Glutamatergic neuron (in vitro differentiated cells): Measurements from ENCODE around the gene LAMTOR4. TPM values are rescaled to one million over a fixed set of nuclear protein-coding genes. Genes with fewer than 3 reads are reported as not detected.

Experiments used
- DNase-seq: peaks from one replicate; pipeline ENCODE4 v3.0.0; 2022
- H3K27ac Mint-ChIP-seq: one replicate; pipeline ENCODE4 v1.8.0; 2020; ENCODE audit warnings: mild to moderate bottlenecking, mixed read lengths, inconsistent platforms; ENCODE audit not compliant: unreplicated experiment
- H3K27me3 Mint-ChIP-seq: one replicate; pipeline ENCODE4 v1.8.0; 2020; ENCODE audit warnings: mild to moderate bottlenecking, moderate library complexity, mixed read lengths, inconsistent platforms; ENCODE audit not compliant: unreplicated experiment
- H3K36me3 Mint-ChIP-seq: one replicate; pipeline ENCODE4 v1.8.0; 2020; ENCODE audit warnings: mild to moderate bottlenecking, mixed read lengths, inconsistent platforms; ENCODE audit not compliant: unreplicated experiment
- H3K4me1 Mint-ChIP-seq: one replicate; pipeline ENCODE4 v1.8.0; 2020; ENCODE audit warnings: mild to moderate bottlenecking, low read depth, mixed read lengths, inconsistent platforms; ENCODE audit not compliant: unreplicated experiment
- H3K4me3 Mint-ChIP-seq: one replicate; pipeline ENCODE4 v1.8.0; 2020; ENCODE audit warnings: mild to moderate bottlenecking, mixed read lengths, inconsistent platforms; ENCODE audit not compliant: unreplicated experiment
- H3K9me3 Mint-ChIP-seq: one replicate; pipeline ENCODE4 v1.8.0; 2020; ENCODE audit warnings: mild to moderate bottlenecking, moderate library complexity, mixed read lengths, inconsistent platforms; ENCODE audit not compliant: unreplicated experiment
- CTCF ChIP-seq: fragments of 200-600 bp; sonication (generic); IDR thresholded peaks from one replicate; pipeline ENCODE4 v1.5.0; 2021; ENCODE audit not compliant: partially characterized antibody, unreplicated experiment
- total RNA-seq: library from RNA; stranded (reverse); fragmentation: NEBNext Ultra II Directional; extraction: Animal tissue kit (Norgen Biotek cat#: 25700); gene quantifications from one replicate; pipeline ENCODE4 v1.2.1, GENCODE V29; 2021; ENCODE audit not compliant: unreplicated experiment

The LAMTOR4 gene
- total RNA-seq, 1 donor from 2014 or later, result 66.9 TPM

- TF ChIP-seq CTCF, result no peak
- DNase-seq, result no peak
- Mint-ChIP-seq H3K9me3 (no peaks in the 10 kb centered on the region), H3K36me3 (no peaks in the 10 kb centered on the region), H3K4me3 (no peak overlapping the region), H3K27ac (no peak overlapping the region), H3K4me1 (no peaks in the 10 kb centered on the region), H3K27me3 (peaks cover 5% of the 10 kb centered on the region)
Measured at GRCh38 chr7:100109521-100110163, 39.1 kb upstream of the LAMTOR4 start.

DNA sequence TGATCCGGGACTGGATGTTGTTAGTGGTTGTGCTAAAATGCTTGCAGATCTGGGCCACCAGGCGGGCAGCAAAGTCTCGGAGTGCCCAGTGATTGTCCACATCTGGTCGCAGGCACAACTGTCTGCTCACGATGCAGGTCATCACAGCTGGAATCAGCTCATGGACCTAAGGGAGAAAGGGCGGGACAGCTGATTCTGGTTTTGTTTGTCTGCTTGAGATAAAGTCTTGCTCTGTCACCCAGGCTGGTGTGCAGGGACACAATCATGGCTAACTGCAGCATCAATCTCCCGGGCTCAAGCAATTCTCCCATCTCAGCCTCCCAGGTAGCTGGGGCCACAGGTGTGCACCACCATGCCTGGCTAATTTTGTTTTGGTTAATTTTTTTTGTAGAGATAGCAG is 37.6 kb upstream of the LAMTOR4 start:
- DNase-seq, result no peak
- H3K27ac Mint-ChIP-seq, result no peak overlapping the region
- H3K27me3 Mint-ChIP-seq, result peaks cover 5% of the 10 kb centered on the region
- no peak for TF ChIP-seq CTCF
- no peak overlapping the region for H3K4me3 Mint-ChIP-seq
- H3K9me3 Mint-ChIP-seq, result no peaks in the 10 kb centered on the region
- H3K4me1 Mint-ChIP-seq, result no peaks in the 10 kb centered on the region
- H3K36me3 Mint-ChIP-seq, result no peaks in the 10 kb centered on the region

GRCh38 chr7:100111914-100112313 is 36.8 kb upstream of the LAMTOR4 start:
- Mint-ChIP-seq H3K36me3 (no peaks in the 10 kb centered on the region), H3K4me1 (no peaks in the 10 kb centered on the region), H3K4me3 (no peak overlapping the region), H3K27me3 (peaks cover 5% of the 10 kb centered on the region), H3K27ac (no peak overlapping the region), H3K9me3 (no peaks in the 10 kb centered on the region)
- TF ChIP-seq CTCF, result no peak
- no peak for DNase-seq

DNA sequence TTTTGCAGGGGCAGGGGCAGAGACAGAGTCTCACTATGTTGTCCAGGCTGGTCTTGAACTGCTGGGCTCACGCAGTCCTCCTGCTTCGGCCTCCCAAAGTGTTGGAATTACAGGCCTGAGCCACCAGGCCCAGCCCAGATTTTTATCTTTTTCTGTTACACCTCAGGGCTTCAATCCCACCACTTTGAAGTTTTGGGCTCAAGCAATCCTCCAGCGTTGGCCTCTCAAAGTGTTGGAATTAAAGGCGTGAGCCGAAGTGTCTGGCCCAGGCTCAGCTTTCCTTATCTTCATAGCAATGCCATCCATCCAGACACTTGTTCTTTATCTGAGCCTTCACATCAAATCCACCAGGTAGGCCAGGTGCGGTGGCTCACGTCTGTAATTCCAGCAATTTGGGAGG is 33.7 kb upstream of the LAMTOR4 start:
- Mint-ChIP-seq H3K27ac (no peak overlapping the region), H3K36me3 (no peaks in the 10 kb centered on the region), H3K9me3 (peaks cover 8% of the 10 kb centered on the region), H3K27me3 (peaks cover 1% of the 10 kb centered on the region), H3K4me3 (no peak overlapping the region), H3K4me1 (peaks cover 2% of the 10 kb centered on the region)
- DNase-seq, result no peak
- no peak for TF ChIP-seq CTCF

GRCh38 chr7:100118388-100119071 is 30.2 kb upstream of the LAMTOR4 start:
- H3K27me3 Mint-ChIP-seq, result peaks cover 3% of the 10 kb centered on the region
- H3K27ac Mint-ChIP-seq, result peak overlapping the region; percentile 97
- peak overlapping the region; percentile 99 for H3K4me3 Mint-ChIP-seq
- DNase-seq, result no peak
- H3K4me1 Mint-ChIP-seq, result peaks cover 6% of the 10 kb centered on the region
- H3K36me3 Mint-ChIP-seq, result no peaks in the 10 kb centered on the region
- H3K9me3 Mint-ChIP-seq, result peaks cover 13% of the 10 kb centered on the region
- TF ChIP-seq CTCF, result no peak
